ENCODE data around the gene SV2C. TPM values are rescaled to one million over a fixed set of nuclear protein-coding genes. Genes with fewer than 3 reads are reported as not detected.
"Not testable (repeated sequence)": the region's sequence is repeated elsewhere in the genome, so short reads cannot be mapped to it uniquely, and the experiment has no call there.

Gene SV2C
- total and polyA plus RNA-seq, 2 of the 13 experiments (the other 11 are each of a cell fraction or from before 2014, with no cell fraction given) = not detected

- BruUV-seq (replicated peaks) = no TSS peak
- Histone ChIP-seq H3K79me2 (ENCODE audit: insufficient read depth, low read length) (no peaks in the 10 kb centered on the region), H3K27ac (ENCODE audit: extremely low read length, insufficient read depth, low read length) (no peak overlapping the region), H3K27me3 (ENCODE audit: control insufficient read depth in 1 of 2, insufficient read depth in 2 of 2, low read length in 2 of 2) (peaks cover 1 to 4% of the 10 kb centered on the region in 2 experiments; a peak in 1 of 5 replicates), H3K9ac (ENCODE audit: insufficient read depth, low read depth, low read length) (no peak overlapping the region), H2AFZ (ENCODE audit: low read length) (no peak overlapping the region), H3K4me2 (ENCODE audit: low read depth, low read length) (no peak overlapping the region), H3K4me3 (replicated peaks in 1 of 3; ENCODE audit: insufficient read depth in 1 of 3, low read depth in 2 of 3, low read length in 3 of 3) (no peak overlapping the region), H3K36me3 (replicated peaks in 1 of 2; ENCODE audit: control insufficient read depth in 1 of 2, insufficient read depth in 2 of 2, low read length in 2 of 2) (no peaks in the 10 kb centered on the region), H3K9me3 (ENCODE audit: low read length) (no peaks in the 10 kb centered on the region), H4K20me1 (ENCODE audit: insufficient read depth, low read length) (no peaks in the 10 kb centered on the region), H3K4me1 (ENCODE audit: insufficient read depth, low read length) (peaks cover 25% of the 10 kb centered on the region)
- ChIA-PET POLR2A (no interaction called here), CTCF (ENCODE audit: low intra/inter-chr PET ratio, low total read pairs) (no interaction called here)
- 11% methylated on average over 1 of the region's 1 CpG for WGBS (ENCODE audit: low lambda C conversion rate)
- ATAC-seq (no peak), DNase-seq (ENCODE audit: low spot score) (no peak), FAIRE-seq (no peak)
- intact Hi-C loops (cut with micrococcal nuclease; ENCODE audit: unreplicated experiment) = no loop called here
- in situ Hi-C loops (cut with HindIII; ENCODE audit: extremely low pct_ligation_motif_present, low pct_unique_long_range_greater_than_20kb) = no loop called here
- TF ChIP-seq TEAD3 (CRISPR knock-in tag; optimal IDR thresholded peaks at IDR 0.05; ENCODE audit: borderline replicate concordance) (no peak), EZH2 (conservative IDR thresholded peaks at IDR 0.05; ENCODE audit: low read depth, low read length) (no peak), ZKSCAN1 (IDR thresholded peaks at IDR 0.05; ENCODE audit: low read length) (no peak), ZNF660 (CRISPR knock-in tag; IDR thresholded peaks at IDR 0.05; ENCODE audit: borderline replicate concordance, low read depth) (no peak), FOXK1 (CRISPR knock-in tag; IDR thresholded peaks at IDR 0.05; ENCODE audit: borderline replicate concordance, low read depth) (no peak), ZNF747 (CRISPR knock-in tag; IDR thresholded peaks at IDR 0.05; ENCODE audit: borderline replicate concordance) (no peak), HNRNPH1 (optimal IDR thresholded peaks at IDR 0.05; ENCODE audit: low read depth, low read length) (no peak), SSRP1 (CRISPR knock-in tag; IDR thresholded peaks at IDR 0.05) (no peak), SALL2 (CRISPR knock-in tag; IDR thresholded peaks at IDR 0.05) (no peak), PBX3 (CRISPR knock-in tag; IDR thresholded peaks at IDR 0.05; ENCODE audit: borderline replicate concordance) (no peak), NPAS2 (CRISPR knock-in tag; IDR thresholded peaks at IDR 0.05; ENCODE audit: borderline replicate concordance) (no peak)
- TF ChIP-seq, protein P1, sequence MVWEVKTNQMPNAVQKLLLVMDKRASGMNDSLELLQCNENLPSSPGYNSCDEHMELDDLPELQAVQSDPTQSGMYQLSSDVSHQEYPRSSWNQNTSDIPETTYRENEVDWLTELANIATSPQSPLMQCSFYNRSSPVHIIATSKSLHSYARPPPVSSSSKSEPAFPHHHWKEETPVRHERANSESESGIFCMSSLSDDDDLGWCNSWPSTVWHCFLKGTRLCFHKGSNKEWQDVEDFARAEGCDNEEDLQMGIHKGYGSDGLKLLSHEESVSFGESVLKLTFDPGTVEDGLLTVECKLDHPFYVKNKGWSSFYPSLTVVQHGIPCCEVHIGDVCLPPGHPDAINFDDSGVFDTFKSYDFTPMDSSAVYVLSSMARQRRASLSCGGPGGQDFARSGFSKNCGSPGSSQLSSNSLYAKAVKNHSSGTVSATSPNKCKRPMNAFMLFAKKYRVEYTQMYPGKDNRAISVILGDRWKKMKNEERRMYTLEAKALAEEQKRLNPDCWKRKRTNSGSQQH (CRISPR knock-in tag; IDR thresholded peaks at IDR 0.05; ENCODE audit: low read depth) = no peak
Measured at GRCh38 chr5:76368941-76369340, 285.8 kb downstream of the SV2C start.

DNA sequence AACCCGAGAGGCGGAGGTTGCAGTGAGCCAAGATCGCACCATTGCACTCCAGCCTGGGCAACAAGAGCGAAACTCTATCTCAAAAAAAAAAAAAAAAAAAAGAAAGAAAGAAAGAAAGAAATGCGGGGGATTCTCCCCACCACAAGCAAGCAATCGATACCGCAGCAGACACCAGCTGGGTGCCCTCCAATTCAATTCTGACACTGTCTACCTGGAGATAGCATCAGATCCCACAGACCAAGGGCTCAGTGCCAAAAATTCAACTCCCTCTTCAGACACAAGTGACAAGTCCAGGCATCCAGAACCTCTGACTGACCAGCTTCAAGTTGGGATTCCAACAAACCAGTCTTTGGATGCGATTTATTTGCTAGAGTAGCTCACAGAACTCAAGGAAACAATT, 286.5 kb downstream of the SV2C start:
- CTCF ChIA-PET (ENCODE audit: low intra/inter-chr PET ratio, low total read pairs); DNase-seq (ENCODE audit: low spot score); intact Hi-C loops (cut with micrococcal nuclease; ENCODE audit: unreplicated experiment); H3K4me3 ChIP-seq (replicated peaks in 1 of 3; ENCODE audit: insufficient read depth in 1 of 3, low read depth in 2 of 3, low read length in 3 of 3); H3K4me2 ChIP-seq (ENCODE audit: low read depth, low read length); H3K9me3 ChIP-seq (ENCODE audit: low read length); ATAC-seq; H3K27me3 ChIP-seq (ENCODE audit: control insufficient read depth in 1 of 2, insufficient read depth in 2 of 2, low read length in 2 of 2); H3K79me2 ChIP-seq (ENCODE audit: insufficient read depth, low read length); FAIRE-seq; H3K36me3 ChIP-seq (replicated peaks in 1 of 2; ENCODE audit: control insufficient read depth in 1 of 2, insufficient read depth in 2 of 2, low read length in 2 of 2); in situ Hi-C loops (cut with HindIII; ENCODE audit: extremely low pct_ligation_motif_present, low pct_unique_long_range_greater_than_20kb); BruUV-seq (replicated peaks); POLR2A ChIA-PET; H2AFZ ChIP-seq (ENCODE audit: low read length); H3K27ac ChIP-seq (ENCODE audit: extremely low read length, insufficient read depth, low read length); H3K9ac ChIP-seq (ENCODE audit: insufficient read depth, low read depth, low read length); H4K20me1 ChIP-seq (ENCODE audit: insufficient read depth, low read length): not testable (repeated sequence)
- WGBS (ENCODE audit: low lambda C conversion rate) = 83% methylated on average over 8 of the region's 8 CpGs
- peaks cover 23% of the 10 kb centered on the region for H3K4me1 ChIP-seq (ENCODE audit: insufficient read depth, low read length)
